Adrenal gland (tissue), 12 donors: ENCODE results near the gene CTBP1. TPM values are rescaled to one million over a fixed set of nuclear protein-coding genes. Genes with fewer than 3 reads are reported as not detected.
"Not testable (repeated sequence)": the region's sequence is repeated elsewhere in the genome, so short reads cannot be mapped to it uniquely, and the experiment has no call there.

Experiments used
- DNase-seq, 7 donors: peaks; one replicate each; pipeline ENCODE4 v3.0.0-alpha.2; 2019 to 2020
- H3K27ac ChIP-seq, 5 donors: fragments of 200-600 bp; sonication (generic) in 4 of 5; 1 replicate in 3 of 5; 2 replicates in 2 of 5; pipeline versions ENCODE4 v1.5.1 to v1.8.0; 2016 to 2020; ENCODE audit warnings: mild to moderate bottlenecking in 1 of 5
- H3K27me3 ChIP-seq: fragments of 200-600 bp; 2 replicates; pipeline ENCODE4 v1.8.0; 2021
- H3K36me3 ChIP-seq, 2 donors: fragments of 200-600 bp; replicated peaks in 1 of 2; 1 replicate in 1 of 2; 2 replicates in 1 of 2; pipeline versions ENCODE4 v1.5.1 to v1.8.0; 2018 to 2022
- H3K4me1 ChIP-seq, 2 donors: fragments of 200-600 bp; replicated peaks in 1 of 2; 1 replicate in 1 of 2; 2 replicates in 1 of 2; pipeline versions ENCODE4 v1.5.1 to v1.8.0; 2018 to 2021
- H3K4me3 ChIP-seq, 4 donors: fragments of 200-600 bp; sonication (generic) in 3 of 4; one replicate each; pipeline ENCODE4 v1.5.1; 2016 to 2018
- H3K9me3 ChIP-seq, 3 donors: fragments of 200-600 bp; sonication (generic) in 1 of 3; replicated peaks in 1 of 3; 1 replicate in 2 of 3; 2 replicates in 1 of 3; pipeline versions ENCODE4 v1.5.1 to v1.8.0; 2016 to 2021
- POLR2A ChIP-seq, 2 donors: fragments of 450-650 bp; IDR thresholded peaks; one replicate each; pipeline ENCODE4 v1.6.1; 2017; ENCODE audit warnings: antibody characterized with exemption in 2 of 2, mild to moderate bottlenecking in 2 of 2, moderate library complexity in 1 of 2
- WGBS, 4 donors: extraction: QIAGEN DNeasy Blood & Tissue Kit in 2 of 4; methylation state at CpG; one replicate each; pipeline versions ENCODE4 v1.1.5 to v1.1.7; 2013 to 2017; 5-methylcytosine and 5-hydroxymethylcytosine counted together
- intact Hi-C, 2 donors: fragments of 100-400 bp; cut with DNase I; formaldehyde crosslinking; loops; one replicate each; pipeline versions ENCODE4 v1.14.1 to v1.15.0; 2022 to 2023
- polyA plus RNA-seq, 3 donors: library from polyadenylated mRNA; stranded (reverse); fragments of 200-250 nt in 2 of 3; fragments of 350-450 nt in 1 of 3; fragmentation: Illumina TruSeq in 1 of 3; extraction: RNeasy Lipid Tissue Mini Kit (QIAGEN cat#74804) in 1 of 3; gene quantifications; one replicate each; pipeline ENCODE4 v1.2.3, GENCODE V29; 2013 to 2014
- total RNA-seq, 9 donors: library from RNA; depleted of rRNA in 4 of 9; stranded (reverse); fragments of >200 nt in 4 of 9; fragments of 120-200 nt in 1 of 9; fragmentation: NEBNext Ultra II Directional in 1 of 9; extraction: Animal tissue kit (Norgen Biotek cat#: 25700) in 1 of 9; gene quantifications; one replicate each; pipeline versions ENCODE4 v1.1.0 to v1.2.4, GENCODE V29; 2013 to 2023
- TF ChIP-seq, protein P1 (sequence below), 6 experiments: fragments of 450-650 bp in 4 of 6; fragments of 200-600 bp in 2 of 6; sonication (generic) in 1 of 6; IDR thresholded peaks; 1 replicate in 5 of 6; 2 replicates in 1 of 6; pipeline versions ENCODE4 v1.5.1 to v1.8.0; 2016 to 2021; ENCODE audit warnings: antibody characterized with exemption in 6 of 6, mild to moderate bottlenecking in 2 of 6, moderate library complexity in 1 of 6
- donor health status: healthy with polysubstance abuse.
- donor health status: Bipolar disorder and iron deficiency.
- donor health status: DM: yes; HTN: yes; CAD: no.
- donor health status: DM: no; HTN: no; CAD: no.
- donor health status: DM: no; HTN: no; CAD: no.
- donor health status: DM: yes; HTN: yes; CAD: no.

Gene CTBP1
- total and polyA plus RNA-seq, 12 donors = 45.7 to 293 (median 159) TPM

DNA sequence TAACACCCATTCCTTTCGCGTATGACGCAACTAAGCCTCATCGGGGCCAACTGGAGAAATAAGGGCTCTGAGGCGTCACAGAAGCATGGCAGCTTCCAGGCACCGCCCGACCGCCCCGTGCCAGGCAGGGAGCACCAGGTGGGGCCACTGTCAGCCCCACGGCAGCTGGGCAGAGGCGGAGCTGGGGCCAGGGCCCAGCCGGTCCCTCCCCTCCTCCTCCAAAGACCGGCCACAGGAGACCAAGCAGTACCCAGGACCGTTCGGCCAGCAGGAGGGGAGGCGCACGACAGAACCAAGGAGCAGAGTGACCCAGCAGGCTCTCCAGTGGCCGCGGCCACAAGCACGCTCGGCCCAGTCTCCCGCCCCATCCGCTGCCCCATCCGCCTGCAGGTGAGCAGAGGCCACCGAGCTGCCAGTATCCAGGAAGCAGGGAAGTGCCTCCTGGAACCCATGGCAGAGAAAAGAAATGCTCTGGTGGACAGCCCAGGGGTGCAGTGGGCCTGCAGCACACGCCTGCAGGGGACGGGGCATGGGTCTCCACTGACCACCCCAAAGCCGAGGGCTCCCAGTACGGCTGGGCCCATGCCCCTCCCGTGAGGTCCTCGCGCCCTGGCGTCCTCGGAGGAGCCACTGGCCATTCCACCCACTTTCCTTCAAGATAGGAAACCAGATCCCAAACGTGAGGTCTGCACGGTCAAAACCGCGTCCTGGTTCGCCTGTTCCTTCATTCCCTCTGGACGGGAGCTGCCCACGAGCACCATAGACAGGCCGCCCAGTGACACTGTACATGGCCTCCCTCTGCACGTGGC, 9.6 kb downstream of the CTBP1 start:
- Histone ChIP-seq H3K4me3 (no peak overlapping the region), H3K27me3 (no peaks in the 10 kb centered on the region), H3K36me3 (peaks cover 0 to 47% of the 10 kb centered on the region in 2 donors), H3K4me1 (peaks cover 0 to 37% of the 10 kb centered on the region in 2 donors), H3K27ac (peak overlapping the region in 1 of 5 donors; percentile 26), H3K9me3 (no peaks in the 10 kb centered on the region)
- 76 to 85% (median 82%) methylated on average over 25 to 42 of the region's 43 CpGs for WGBS, 4 donors
- intact Hi-C loops = no loop called here
- DNase-seq = peak in 6 of 7 donors; percentile 14 to 37 (median 28)
- TF ChIP-seq, protein P1, sequence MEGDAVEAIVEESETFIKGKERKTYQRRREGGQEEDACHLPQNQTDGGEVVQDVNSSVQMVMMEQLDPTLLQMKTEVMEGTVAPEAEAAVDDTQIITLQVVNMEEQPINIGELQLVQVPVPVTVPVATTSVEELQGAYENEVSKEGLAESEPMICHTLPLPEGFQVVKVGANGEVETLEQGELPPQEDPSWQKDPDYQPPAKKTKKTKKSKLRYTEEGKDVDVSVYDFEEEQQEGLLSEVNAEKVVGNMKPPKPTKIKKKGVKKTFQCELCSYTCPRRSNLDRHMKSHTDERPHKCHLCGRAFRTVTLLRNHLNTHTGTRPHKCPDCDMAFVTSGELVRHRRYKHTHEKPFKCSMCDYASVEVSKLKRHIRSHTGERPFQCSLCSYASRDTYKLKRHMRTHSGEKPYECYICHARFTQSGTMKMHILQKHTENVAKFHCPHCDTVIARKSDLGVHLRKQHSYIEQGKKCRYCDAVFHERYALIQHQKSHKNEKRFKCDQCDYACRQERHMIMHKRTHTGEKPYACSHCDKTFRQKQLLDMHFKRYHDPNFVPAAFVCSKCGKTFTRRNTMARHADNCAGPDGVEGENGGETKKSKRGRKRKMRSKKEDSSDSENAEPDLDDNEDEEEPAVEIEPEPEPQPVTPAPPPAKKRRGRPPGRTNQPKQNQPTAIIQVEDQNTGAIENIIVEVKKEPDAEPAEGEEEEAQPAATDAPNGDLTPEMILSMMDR (IDR thresholded peaks at IDR 0.05) = no peak
- no peak for TF ChIP-seq POLR2A (IDR thresholded peaks at IDR 0.05)

DNA sequence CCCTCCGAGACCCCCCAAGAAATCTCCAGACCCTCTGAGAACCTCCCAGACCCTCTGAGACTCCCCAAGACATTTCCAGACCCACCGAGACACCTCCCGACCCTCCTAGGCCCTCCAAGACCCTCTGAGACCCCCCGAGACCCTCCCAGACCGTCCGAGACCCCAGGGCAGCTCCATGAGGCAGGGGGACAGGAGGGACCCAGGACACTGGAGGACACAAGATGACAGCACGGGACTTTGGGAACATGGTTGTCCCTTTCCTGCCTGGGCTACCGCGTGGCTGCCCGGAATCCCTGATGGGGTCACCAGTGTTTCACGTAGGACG, 10.3 kb downstream of the CTBP1 start:
- Histone ChIP-seq H3K9me3 (no peaks in the 10 kb centered on the region), H3K27ac (peak overlapping the region in 1 of 5 donors; percentile 26), H3K36me3 (peaks cover 0 to 48% of the 10 kb centered on the region in 2 donors), H3K4me3 (no peak overlapping the region), H3K27me3 (no peaks in the 10 kb centered on the region), H3K4me1 (peaks cover 2 to 37% of the 10 kb centered on the region in 2 donors)
- TF ChIP-seq POLR2A (IDR thresholded peaks at IDR 0.05) = no peak
- TF ChIP-seq, protein P1 (IDR thresholded peaks at IDR 0.05) = no peak
- DNase-seq = peak in 2 of 7 donors; percentile 13 to 17
- intact Hi-C loops = no loop called here
- 90 to 95% (median 95%) methylated on average over 12 of the region's 12 CpGs for WGBS, 4 donors

DNA sequence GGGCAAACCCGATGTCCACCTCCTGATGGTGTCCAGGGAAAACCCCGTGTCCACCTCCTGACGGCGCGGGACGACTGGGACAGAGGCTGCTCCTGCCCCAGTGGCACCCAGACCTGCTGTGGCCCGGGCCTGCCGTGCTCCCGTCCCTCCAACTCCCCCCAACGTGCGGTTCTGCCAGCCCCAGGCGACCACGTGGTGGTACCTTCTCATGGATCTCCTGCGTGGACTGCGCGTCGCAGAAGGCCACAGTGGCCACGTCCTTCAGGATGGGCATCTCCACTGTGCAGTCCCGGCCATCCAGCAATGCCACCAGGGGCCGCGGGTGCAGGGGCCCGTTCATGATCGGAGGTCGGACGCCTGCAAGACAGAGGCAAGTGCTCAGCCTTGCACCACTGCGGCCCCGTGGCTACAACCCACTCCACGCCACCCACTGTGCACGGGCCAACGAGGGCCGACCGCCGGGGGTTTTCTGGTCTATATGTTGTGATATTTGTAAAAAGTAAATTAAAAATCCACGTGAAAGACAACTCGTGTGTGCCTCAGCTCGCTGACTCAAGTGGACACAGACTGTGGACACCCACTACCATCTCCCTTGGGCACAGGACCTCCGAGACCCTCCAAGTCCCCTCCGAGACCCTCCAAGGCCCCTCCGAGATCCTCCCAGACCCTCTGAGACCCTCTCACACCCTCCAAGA, 10.8 kb downstream of the CTBP1 start:
- Histone ChIP-seq H3K27me3 (no peaks in the 10 kb centered on the region), H3K27ac (peak overlapping the region in 1 of 5 donors; percentile 26), H3K4me3 (no peak overlapping the region), H3K9me3 (no peaks in the 10 kb centered on the region), H3K4me1 (peaks cover 3 to 37% of the 10 kb centered on the region in 2 donors), H3K36me3 (peaks cover 0 to 53% of the 10 kb centered on the region in 2 donors)
- peak in 5 of 7 donors; percentile 0 to 24 (median 12) for DNase-seq
- TF ChIP-seq, protein P1 (IDR thresholded peaks at IDR 0.05) = no peak
- no peak for TF ChIP-seq POLR2A (IDR thresholded peaks at IDR 0.05)
- WGBS, 4 donors = 90 to 95% (median 93%) methylated on average over 27 to 39 of the region's 39 CpGs
- intact Hi-C loops = no loop called here

DNA sequence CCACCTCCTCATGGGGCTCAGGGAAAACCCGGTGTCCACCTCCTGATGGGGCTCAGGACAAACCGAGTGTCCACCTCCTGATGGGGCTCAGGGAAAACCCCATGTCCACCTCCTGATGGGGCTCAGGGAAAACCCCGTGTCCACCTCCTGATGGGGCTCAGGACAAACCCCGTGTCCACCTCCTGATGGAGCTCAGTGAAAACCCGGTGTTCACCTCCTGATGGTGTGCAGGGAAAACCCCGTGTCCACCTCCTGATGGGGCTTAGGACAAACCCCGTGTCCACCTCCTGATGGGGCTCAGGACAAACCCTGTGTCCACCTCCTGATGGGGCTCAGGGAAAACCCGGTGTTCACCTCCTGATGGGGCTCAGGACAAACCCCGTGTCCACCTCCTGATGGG, 11.7 kb downstream of the CTBP1 start:
- 88 to 100% (median 92%) methylated on average over 1 to 9 of the region's 9 CpGs for WGBS, 4 donors
- H3K9me3 ChIP-seq, intact Hi-C loops, H3K4me3 ChIP-seq, H3K27me3 ChIP-seq, H3K27ac ChIP-seq: not testable (repeated sequence)
- Histone ChIP-seq H3K4me1 (peaks cover 3 to 38% of the 10 kb centered on the region in 2 donors), H3K36me3 (peaks cover 0 to 57% of the 10 kb centered on the region in 2 donors)
- DNase-seq = peak in 1 of 7 donors; percentile 12

DNA sequence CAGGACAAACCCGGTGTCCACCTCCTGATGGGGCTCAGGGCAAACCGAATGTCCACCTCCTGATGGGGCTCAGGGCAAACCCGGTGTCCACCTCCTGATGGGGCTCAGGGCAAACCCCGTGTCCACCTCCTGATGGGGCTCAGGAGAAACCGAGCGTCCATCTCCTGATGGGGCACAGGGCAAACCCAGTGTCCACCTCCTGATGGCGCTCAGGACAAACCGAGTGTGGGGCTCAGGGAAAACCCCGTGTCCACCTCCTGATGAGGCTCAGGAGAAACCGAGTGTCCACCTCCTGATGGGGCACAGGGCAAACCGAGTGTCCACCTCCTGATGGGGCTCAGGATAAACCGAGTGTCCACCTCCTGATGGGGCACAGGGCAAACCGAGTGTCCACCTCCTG, 12.1 kb downstream of the CTBP1 start:
- H3K4me3 ChIP-seq, H3K9me3 ChIP-seq, H3K27ac ChIP-seq, intact Hi-C loops, H3K27me3 ChIP-seq: not testable (repeated sequence)
- H3K4me1 ChIP-seq = peaks cover 3 to 38% of the 10 kb centered on the region in 2 donors
- 89 to 95% (median 91%) methylated on average over 3 to 13 of the region's 13 CpGs for WGBS, 4 donors
- DNase-seq = peak in 1 of 7 donors; percentile 17
- H3K36me3 ChIP-seq = peaks cover 0 to 58% of the 10 kb centered on the region in 2 donors
